ENCODE data around the gene GAL3ST2. TPM values are rescaled to one million over a fixed set of nuclear protein-coding genes. Genes with fewer than 3 reads are reported as not detected.

The GAL3ST2 gene
- total RNA-seq, 1 donor from 2014 or later: not detected

DNA sequence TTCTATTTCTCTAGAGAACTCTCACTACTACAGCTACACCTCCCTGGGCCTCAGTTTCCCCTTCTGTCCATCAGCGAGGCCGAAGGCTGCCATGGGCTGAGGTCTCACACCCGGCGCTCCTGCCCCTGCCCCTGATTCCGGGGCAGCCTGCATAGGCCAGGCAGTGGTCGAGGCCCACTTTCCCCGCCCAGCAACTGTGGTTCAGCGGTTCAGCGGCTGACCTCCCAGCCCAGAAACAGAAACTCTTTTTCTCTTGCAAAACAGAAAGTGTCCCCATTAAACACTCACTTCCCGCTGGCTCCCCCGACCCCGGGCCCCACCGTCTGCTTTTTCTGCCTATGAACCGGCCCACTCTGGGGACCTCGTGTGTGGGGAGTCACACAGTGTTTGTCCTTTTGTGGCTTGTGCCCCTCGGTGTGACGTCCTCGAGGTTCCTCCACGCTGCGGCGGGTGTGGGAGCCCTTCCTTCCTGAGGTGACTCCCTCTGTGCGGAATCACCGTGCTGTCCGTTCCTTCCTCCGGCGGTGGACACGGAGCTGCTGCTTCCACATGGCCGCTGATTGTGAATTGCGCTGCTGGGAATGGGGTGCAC lies 66.1 kb downstream of the GAL3ST2 start:
- DNase-seq (ENCODE audit: extremely low read depth, low read depth, low spot score): no peak

GRCh38 chr2:241843321-241844065 lies 66.9 kb downstream of the GAL3ST2 start:
- no peak for DNase-seq (ENCODE audit: extremely low read depth, low read depth, low spot score)

DNA sequence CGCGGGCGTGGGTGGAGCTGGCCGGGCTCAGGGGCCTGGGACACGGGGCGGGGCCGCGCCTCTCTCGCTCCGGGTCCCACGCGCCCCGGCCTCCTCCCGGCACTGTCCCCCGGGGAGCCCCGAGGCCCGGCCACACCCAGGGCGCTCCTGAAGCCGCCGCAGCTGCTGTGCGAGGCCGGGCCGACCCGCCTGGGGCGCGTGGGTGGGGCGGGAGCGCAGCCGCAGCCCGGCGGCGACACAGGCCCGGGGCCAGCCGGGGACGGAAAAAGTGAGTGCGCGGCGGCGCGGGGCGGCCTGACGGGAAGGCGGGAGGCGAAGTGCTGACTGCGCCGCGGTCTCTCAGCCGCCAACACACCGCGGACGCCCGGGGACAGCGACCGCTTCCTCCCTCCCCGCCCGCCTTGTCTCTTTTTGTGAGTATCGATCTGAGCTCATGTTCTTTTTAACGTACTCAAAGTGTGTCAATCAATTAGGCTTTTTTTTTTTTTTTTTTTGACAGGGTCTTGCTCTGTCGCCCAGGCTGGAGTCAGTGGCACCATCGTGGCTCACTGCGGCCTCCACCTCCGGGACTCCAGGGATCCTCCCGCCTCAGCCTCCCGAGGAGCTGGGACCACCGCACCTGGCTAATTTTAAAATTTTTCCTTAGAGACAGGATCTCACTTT lies 67.6 kb downstream of the GAL3ST2 start:
- no peak for DNase-seq (ENCODE audit: extremely low read depth, low read depth, low spot score)

DNA sequence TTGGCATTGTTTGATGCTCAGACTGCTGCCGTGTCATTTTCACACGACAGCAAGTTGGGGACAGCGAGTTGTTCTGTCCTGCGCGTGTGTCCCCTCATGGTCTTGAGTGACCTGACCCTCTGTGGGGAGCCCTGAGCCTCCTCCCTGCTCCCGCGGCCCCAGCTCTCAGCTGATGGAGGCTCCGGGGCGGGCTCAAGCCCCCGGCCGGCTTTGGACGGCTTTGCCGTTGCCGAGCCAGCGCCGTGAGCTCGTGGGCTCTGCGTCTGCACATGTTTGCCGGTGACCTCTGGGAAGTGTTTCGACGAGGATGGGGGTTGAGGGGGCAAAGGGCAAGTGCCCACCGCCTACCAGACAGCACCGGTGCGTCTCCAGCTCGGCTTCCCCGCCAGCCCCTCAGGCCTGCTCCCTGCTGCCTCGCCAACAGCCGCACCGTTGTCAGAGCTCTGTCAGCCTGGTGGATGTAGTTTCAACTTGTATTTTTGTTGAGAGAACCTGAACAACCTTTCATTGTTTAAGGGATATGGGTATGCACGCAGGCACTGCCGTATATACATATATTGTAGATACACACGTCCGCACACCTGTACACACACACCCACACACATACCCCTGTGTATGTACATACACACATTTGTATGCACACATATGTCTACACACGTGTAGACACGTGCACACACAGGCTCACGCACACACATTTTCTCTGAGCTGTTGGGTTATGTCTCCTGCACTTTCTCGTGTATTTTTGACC lies 68.4 kb downstream of the GAL3ST2 start:
- DNase-seq (ENCODE audit: extremely low read depth, low read depth, low spot score): no peak

- DNase-seq (ENCODE audit: extremely low read depth, low read depth, low spot score): no peak
These were observed 69.8 kb downstream of the GAL3ST2 start for GRCh38 chr2:241846406-241846805.

GRCh38 chr2:241848761-241849615 lies 72.4 kb downstream of the GAL3ST2 start:
- no peak for DNase-seq (ENCODE audit: extremely low read depth, low read depth, low spot score)

DNA sequence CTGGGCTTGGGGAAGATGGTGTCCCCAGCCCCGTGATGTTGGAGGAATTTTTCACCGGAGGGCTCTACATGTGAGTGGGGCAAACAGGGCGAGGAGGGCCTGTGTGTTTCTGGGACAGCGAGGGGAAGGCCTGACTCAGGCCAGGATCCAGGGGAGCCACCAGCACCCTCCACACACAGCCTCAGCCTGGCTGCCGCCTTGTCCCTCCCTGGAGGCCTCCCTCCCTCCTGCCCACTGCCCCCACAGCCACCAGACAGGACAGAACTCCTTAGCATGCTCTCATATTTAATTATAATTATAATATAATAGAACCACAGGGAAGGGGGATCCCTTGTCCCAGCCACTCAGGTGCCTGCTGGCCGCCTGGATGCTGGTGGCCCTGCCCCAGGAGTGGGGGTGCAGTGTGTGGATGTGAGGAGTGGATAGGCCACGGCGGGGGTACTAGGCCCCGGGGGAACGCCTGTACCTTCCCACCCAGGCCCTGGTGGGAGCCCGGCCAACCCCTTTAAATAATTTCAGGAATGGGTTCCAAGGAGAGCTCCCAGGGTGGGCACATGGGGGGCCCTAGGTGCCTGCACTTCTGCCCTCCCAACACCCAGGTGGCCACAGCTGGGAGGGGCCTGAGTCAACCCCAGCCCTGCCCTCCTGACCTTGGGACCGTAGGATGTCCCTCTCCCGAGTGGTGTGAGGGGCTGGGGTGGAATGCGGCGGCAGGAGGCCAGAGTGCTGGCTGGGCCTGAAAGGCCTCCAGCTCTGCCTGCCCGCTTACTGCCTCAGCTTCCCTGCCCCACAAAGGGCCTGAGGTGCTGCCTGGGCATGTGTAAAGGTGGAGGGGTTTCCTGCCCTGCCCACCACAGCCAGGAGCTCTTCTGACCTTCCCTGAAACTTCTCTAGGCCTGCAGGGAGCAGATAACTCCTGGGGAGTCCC lies 73.3 kb downstream of the GAL3ST2 start:
- no peak for DNase-seq (ENCODE audit: extremely low read depth, low read depth, low spot score)

DNA sequence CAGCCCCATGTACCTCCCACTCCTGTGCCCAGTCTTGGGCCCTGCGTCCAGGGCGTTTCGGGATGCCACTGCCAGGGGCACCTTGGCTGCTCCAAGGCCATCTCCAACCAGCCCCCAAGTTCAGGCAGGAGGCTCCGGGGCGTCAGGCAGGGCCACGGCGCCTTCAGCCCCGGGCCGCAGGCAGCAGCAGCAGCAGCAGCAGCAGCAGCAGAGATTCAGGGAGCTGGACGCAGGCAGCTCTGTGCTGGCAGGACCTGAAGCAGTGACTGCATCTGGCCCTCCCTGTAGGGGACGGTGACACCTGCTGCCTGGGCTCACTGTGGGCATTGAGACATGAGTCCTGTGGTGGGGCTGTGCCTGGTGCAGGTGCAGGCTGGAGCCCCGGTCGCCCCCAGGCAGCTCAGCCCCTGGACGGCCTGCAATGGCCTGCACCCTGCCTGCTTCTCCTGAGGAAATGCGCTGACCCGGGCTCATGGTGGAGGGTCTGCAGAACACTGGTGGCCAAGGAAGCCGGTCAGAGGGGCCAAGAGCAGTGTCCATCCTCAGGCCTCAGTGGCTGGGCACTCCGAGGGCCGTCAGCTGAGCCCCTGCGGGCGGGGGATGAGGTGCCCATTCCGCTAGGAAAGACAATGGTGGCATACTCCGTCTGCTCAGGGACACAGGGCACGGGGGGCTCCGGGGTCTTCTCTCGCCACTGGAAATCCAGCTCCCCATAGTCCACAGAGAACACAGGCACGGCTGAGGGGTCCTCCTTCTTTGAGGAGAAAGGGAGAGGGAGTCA lies 74.1 kb downstream of the GAL3ST2 start:
- DNase-seq (ENCODE audit: extremely low read depth, low read depth, low spot score): no peak

GRCh38 chr2:241851325-241852115 lies 74.9 kb downstream of the GAL3ST2 start:
- no peak for DNase-seq (ENCODE audit: extremely low read depth, low read depth, low spot score)

GRCh38 chr2:241852116-241852980 lies 75.7 kb downstream of the GAL3ST2 start:
- no peak for DNase-seq (ENCODE audit: extremely low read depth, low read depth, low spot score)

DNA sequence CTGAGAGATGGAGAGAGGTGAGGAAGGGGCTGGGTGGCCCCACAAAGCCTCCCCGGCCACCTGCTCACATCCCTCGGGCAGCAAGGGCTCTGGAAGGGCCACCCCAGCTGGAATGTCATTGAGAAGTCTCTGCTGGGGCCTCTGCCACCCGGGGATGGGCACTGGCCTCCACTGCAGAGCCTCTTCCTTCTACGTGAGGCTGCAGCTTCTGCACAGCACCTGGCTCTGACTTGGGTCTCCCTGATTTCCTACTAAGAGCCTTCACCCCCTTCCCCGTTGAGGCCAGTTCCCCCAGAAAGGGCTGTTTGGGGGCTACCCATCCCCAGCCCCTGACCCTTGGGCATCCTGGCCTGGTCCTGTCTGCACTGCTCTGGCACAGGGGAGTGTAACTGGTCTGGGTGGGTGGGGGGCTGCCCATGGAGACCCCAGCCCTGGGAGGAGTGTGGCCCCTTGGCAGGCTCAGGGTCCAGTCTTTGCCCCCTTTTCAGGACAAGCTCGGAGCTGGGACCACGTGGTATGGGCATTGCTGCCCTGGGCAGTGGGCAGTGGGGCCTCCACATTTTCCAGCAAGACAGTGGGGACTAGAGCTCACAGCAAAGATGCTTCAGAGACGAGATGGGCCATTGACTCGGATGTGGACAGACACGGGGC lies 76.5 kb downstream of the GAL3ST2 start:
- no peak for DNase-seq (ENCODE audit: extremely low read depth, low read depth, low spot score)

Other genes with a start within 250 kb of the GAL3ST2 start
- gene BOK, start 218.1 kb upstream of the GAL3ST2 start, total RNA-seq: 99.5 and 117 TPM in 2 replicates
- 46.7 and 50.9 TPM in 2 replicates for gene THAP4, start 139.7 kb upstream of the GAL3ST2 start, total RNA-seq
- 79.1 and 84.4 TPM in 2 replicates for gene ATG4B, start 139.1 kb upstream of the GAL3ST2 start, total RNA-seq
- gene DTYMK, start 90.0 kb upstream of the GAL3ST2 start, total RNA-seq: 26.3 and 33.4 TPM in 2 replicates
- 7.9 and 16.2 TPM in 2 replicates for gene ING5, start 74.8 kb upstream of the GAL3ST2 start, total RNA-seq
- gene D2HGDH, start 42.2 kb upstream of the GAL3ST2 start, total RNA-seq: 8.8 and 11.2 TPM in 2 replicates
- gene NEU4, start 32.4 kb downstream of the GAL3ST2 start, total RNA-seq: 0.29 TPM in 1 of 2 replicates, not detected in the other
- gene PDCD1, start 82.1 kb downstream of the GAL3ST2 start, total RNA-seq: not detected in 2 replicates
- gene RTP5, start 92.9 kb downstream of the GAL3ST2 start, total RNA-seq: not detected in 2 replicates